Hepatocyte (in vitro differentiated cells): ENCODE results near the gene BCKDK. TPM values are rescaled to one million over a fixed set of nuclear protein-coding genes. Genes with fewer than 3 reads are reported as not detected.

ENCODE experiments used
- DNase-seq: peaks from one replicate; pipeline ENCODE4 v3.0.0-alpha.2; 2016; ENCODE audit warnings: low spot score
- H2AFZ ChIP-seq: fragments of 200-600 bp; sonication (generic); 2 replicates; pipeline ENCODE4 v1.6.0; 2016; ENCODE audit warnings: antibody characterized with exemption, mild to moderate bottlenecking
- H3K27ac ChIP-seq: fragments of 200-600 bp; sonication (generic); 2 replicates; pipeline ENCODE4 v1.5.1; 2016; ENCODE audit warnings: mild to moderate bottlenecking
- H3K27me3 ChIP-seq: fragments of 200-600 bp; sonication (generic); 2 replicates; pipeline ENCODE4 v1.6.1; 2016
- H3K36me3 ChIP-seq: fragments of 200-600 bp; sonication (generic); replicated peaks from 2 replicates; pipeline ENCODE4 v1.5.1; 2016; ENCODE audit warnings: low read depth; ENCODE audit not compliant: insufficient read depth
- H3K4me1 ChIP-seq: fragments of 200-600 bp; sonication (generic); 2 replicates; pipeline ENCODE4 v1.5.1; 2016; ENCODE audit warnings: mild to moderate bottlenecking, moderate library complexity; ENCODE audit not compliant: insufficient read depth
- H3K4me2 ChIP-seq: fragments of 200-600 bp; sonication (generic); 2 replicates; pipeline ENCODE4 v1.6.0; 2016
- H3K4me3 ChIP-seq: fragments of 200-600 bp; sonication (generic); 2 replicates; pipeline ENCODE4 v1.5.1; 2016; ENCODE audit warnings: mild to moderate bottlenecking
- H3K79me2 ChIP-seq: fragments of 200-600 bp; sonication (generic); 2 replicates; pipeline ENCODE4 v1.6.0; 2017; ENCODE audit warnings: mild to moderate bottlenecking
- H3K9me2 ChIP-seq: fragments of 200-600 bp; sonication (generic); replicated peaks from 2 replicates; pipeline ENCODE4 v1.6.0; 2017; ENCODE audit warnings: mild to moderate bottlenecking; ENCODE audit not compliant: insufficient read depth
- H3K9me3 ChIP-seq: fragments of 200-600 bp; sonication (generic); 2 replicates; pipeline ENCODE4 v1.5.1; 2016; ENCODE audit warnings: low read depth, mild to moderate bottlenecking
- H4K20me1 ChIP-seq: fragments of 200-600 bp; sonication (generic); 2 replicates; pipeline ENCODE4 v1.6.0; 2016; ENCODE audit warnings: mild to moderate bottlenecking; ENCODE audit not compliant: insufficient read depth, poor library complexity, severe bottlenecking
- EZH2 ChIP-seq: fragments of 200-600 bp; sonication (generic); IDR thresholded peaks from 2 replicates; pipeline ENCODE4 v1.6.1; 2016; ENCODE audit warnings: antibody characterized with exemption, mild to moderate bottlenecking, borderline replicate concordance
- EZH2phosphoT487 ChIP-seq: fragments of 200-600 bp; sonication (generic); IDR thresholded peaks from one replicate; pipeline ENCODE4 v1.6.1; 2018; ENCODE audit warnings: antibody characterized with exemption, mild to moderate bottlenecking, low read depth, moderate library complexity; ENCODE audit not compliant: unreplicated experiment, severe bottlenecking
- WGBS: methylation state at CpG from one replicate; pipeline ENCODE4 v1.1.6; 2016; ENCODE audit warnings: low lambda C conversion rate; ENCODE audit errors: missing lambda C conversion rate; 5-methylcytosine and 5-hydroxymethylcytosine counted together
- polyA plus RNA-seq: library from polyadenylated mRNA; unstranded; fragments of >200 nt; fragmentation: Nextera tagmentation; extraction: Ambion mirVana; gene quantifications from 2 replicates; pipeline ENCODE4 v1.2.1, GENCODE V29; 2016
- total RNA-seq: library from RNA; depleted of rRNA; stranded (reverse); fragments of >200 nt; gene quantifications from 2 replicates; pipeline ENCODE4 v1.2.3, GENCODE V29; 2014
- TF ChIP-seq, protein P1 (sequence below): fragments of 200-600 bp; sonication (generic); IDR thresholded peaks from 2 replicates; pipeline ENCODE4 v1.5.1; 2016; ENCODE audit warnings: antibody characterized with exemption, mild to moderate bottlenecking; ENCODE audit not compliant: poor library complexity

Gene BCKDK
- total and polyA plus RNA-seq, 2 experiments from 2014 or later: 27.3 to 75.2 TPM

- Histone ChIP-seq H3K27me3 (no peaks in the 10 kb centered on the region), H3K4me1 (peaks cover 6% of the 10 kb centered on the region), H3K79me2 (peaks cover 12% of the 10 kb centered on the region), H2AFZ (no peak overlapping the region), H3K36me3 (no peaks in the 10 kb centered on the region), H3K9me2 (no peaks in the 10 kb centered on the region), H3K4me3 (no peak overlapping the region), H3K9me3 (no peaks in the 10 kb centered on the region), H4K20me1 (no peaks in the 10 kb centered on the region), H3K4me2 (peak overlapping the region; percentile 37), H3K27ac (no peak overlapping the region)
- TF ChIP-seq EZH2phosphoT487 (no peak), EZH2 (no peak)
- TF ChIP-seq, protein P1, sequence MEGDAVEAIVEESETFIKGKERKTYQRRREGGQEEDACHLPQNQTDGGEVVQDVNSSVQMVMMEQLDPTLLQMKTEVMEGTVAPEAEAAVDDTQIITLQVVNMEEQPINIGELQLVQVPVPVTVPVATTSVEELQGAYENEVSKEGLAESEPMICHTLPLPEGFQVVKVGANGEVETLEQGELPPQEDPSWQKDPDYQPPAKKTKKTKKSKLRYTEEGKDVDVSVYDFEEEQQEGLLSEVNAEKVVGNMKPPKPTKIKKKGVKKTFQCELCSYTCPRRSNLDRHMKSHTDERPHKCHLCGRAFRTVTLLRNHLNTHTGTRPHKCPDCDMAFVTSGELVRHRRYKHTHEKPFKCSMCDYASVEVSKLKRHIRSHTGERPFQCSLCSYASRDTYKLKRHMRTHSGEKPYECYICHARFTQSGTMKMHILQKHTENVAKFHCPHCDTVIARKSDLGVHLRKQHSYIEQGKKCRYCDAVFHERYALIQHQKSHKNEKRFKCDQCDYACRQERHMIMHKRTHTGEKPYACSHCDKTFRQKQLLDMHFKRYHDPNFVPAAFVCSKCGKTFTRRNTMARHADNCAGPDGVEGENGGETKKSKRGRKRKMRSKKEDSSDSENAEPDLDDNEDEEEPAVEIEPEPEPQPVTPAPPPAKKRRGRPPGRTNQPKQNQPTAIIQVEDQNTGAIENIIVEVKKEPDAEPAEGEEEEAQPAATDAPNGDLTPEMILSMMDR: peak; percentile 66
- 43% methylated on average over 32 of the region's 33 CpGs for WGBS
- DNase-seq: peak; percentile 83
Measured at GRCh38 chr16:31105677-31106213, 2.4 kb upstream of the BCKDK start.

- H3K9me2 ChIP-seq: no peaks in the 10 kb centered on the region
- 95% methylated on average over 28 of the region's 28 CpGs for WGBS
- no peak overlapping the region for H3K4me3 ChIP-seq
- peaks cover 6% of the 10 kb centered on the region for H3K4me1 ChIP-seq
- no peaks in the 10 kb centered on the region for H4K20me1 ChIP-seq
- peaks cover 12% of the 10 kb centered on the region for H3K79me2 ChIP-seq
- no peak overlapping the region for H3K27ac ChIP-seq
- H2AFZ ChIP-seq: no peak overlapping the region
- no peaks in the 10 kb centered on the region for H3K27me3 ChIP-seq
- no peaks in the 10 kb centered on the region for H3K36me3 ChIP-seq
- H3K9me3 ChIP-seq: no peaks in the 10 kb centered on the region
- peak; percentile 1 for DNase-seq
- no peak overlapping the region for H3K4me2 ChIP-seq
- TF ChIP-seq, protein P1: no peak
- TF ChIP-seq EZH2 (no peak), EZH2phosphoT487 (no peak)
Measured at GRCh38 chr16:31106509-31107464, 1.4 kb upstream of the BCKDK start.

DNA sequence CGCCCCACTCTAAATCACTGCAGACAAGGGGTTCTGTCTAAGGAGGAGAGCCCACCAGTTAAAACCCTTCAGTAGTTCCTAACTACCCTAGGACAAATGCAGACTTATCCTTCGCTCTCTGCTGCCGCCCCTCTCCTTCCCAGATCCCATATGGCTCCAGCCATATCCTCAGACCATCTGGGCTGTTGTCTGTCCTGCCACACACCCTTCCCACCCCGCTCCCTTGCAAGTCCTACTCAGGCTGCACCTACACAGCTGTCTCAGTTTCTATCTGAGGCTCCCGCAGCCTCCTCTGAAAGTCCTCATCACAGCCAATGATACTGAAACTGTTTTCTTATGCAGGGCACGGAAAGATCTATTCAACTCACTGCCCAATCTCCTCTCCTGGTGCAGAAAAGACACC lies 720 bp upstream of the BCKDK start:
- Histone ChIP-seq H3K9me2 (no peaks in the 10 kb centered on the region), H4K20me1 (no peaks in the 10 kb centered on the region), H3K27me3 (no peaks in the 10 kb centered on the region), H3K4me2 (no peak overlapping the region), H3K4me1 (peaks cover 6% of the 10 kb centered on the region), H3K79me2 (peaks cover 12% of the 10 kb centered on the region), H2AFZ (peak overlapping the region; percentile 99), H3K27ac (no peak overlapping the region), H3K36me3 (no peaks in the 10 kb centered on the region), H3K9me3 (no peaks in the 10 kb centered on the region), H3K4me3 (no peak overlapping the region)
- TF ChIP-seq, protein P1: no peak
- TF ChIP-seq EZH2 (no peak), EZH2phosphoT487 (no peak)
- WGBS: 91% methylated on average over 6 of the region's 6 CpGs
- peak; percentile 2 for DNase-seq
